Thyroid gland (tissue), 4 donors: ENCODE results near the gene HOXA3. TPM values are rescaled to one million over a fixed set of nuclear protein-coding genes. Genes with fewer than 3 reads are reported as not detected.

ENCODE experiments used
- DNase-seq, 2 donors: peaks; one replicate each; pipeline ENCODE4 v3.0.0-alpha.2; 2019
- H3K27ac ChIP-seq, 3 donors: fragments of 200-600 bp; sonication (generic); 1 replicate in 2 of 3; 2 replicates in 1 of 3; pipeline ENCODE4 v1.5.1; 2016 to 2019; ENCODE audit warnings: mild to moderate bottlenecking in 1 of 3, moderate library complexity in 1 of 3
- H3K27me3 ChIP-seq: fragments of 200-600 bp; sonication (generic); one replicate; pipeline ENCODE4 v1.5.1; 2019
- H3K36me3 ChIP-seq, 2 donors: fragments of 200-600 bp; sonication (generic); one replicate each; pipeline ENCODE4 v1.5.1; 2016 to 2019
- H3K4me1 ChIP-seq, 2 donors: fragments of 200-600 bp; sonication (generic); one replicate each; pipeline ENCODE4 v1.5.1; 2017 to 2019
- H3K4me3 ChIP-seq, 3 donors: fragments of 200-600 bp; sonication (generic); replicated peaks in 1 of 3; 1 replicate in 2 of 3; 2 replicates in 1 of 3; pipeline ENCODE4 v1.5.1; 2016; ENCODE audit warnings: mild to moderate bottlenecking in 1 of 3
- H3K9me3 ChIP-seq: fragments of 200-600 bp; sonication (generic); one replicate; pipeline ENCODE4 v1.5.1; 2017
- POLR2A ChIP-seq, 2 donors: fragments of 450-650 bp; IDR thresholded peaks; one replicate each; pipeline ENCODE4 v1.6.1; 2017; ENCODE audit warnings: antibody characterized with exemption in 2 of 2, mild to moderate bottlenecking in 2 of 2, moderate library complexity in 1 of 2
- WGBS, 2 donors: methylation state at CpG; one replicate each; pipeline ENCODE4 v1.1.5; 2017; 5-methylcytosine and 5-hydroxymethylcytosine counted together
- intact Hi-C: fragments of 100-400 bp; cut with DNase I; formaldehyde crosslinking; loops from one replicate; pipeline ENCODE4 v1.15.1; 2023
- total RNA-seq, 4 donors: library from RNA; depleted of rRNA; stranded (reverse); fragments of >200 nt; gene quantifications; one replicate each; pipeline ENCODE4 v1.2.3, GENCODE V29; 2016
- TF ChIP-seq, protein P1 (sequence below), 6 experiments: fragments of 200-600 bp in 3 of 6; fragments of 450-650 bp in 3 of 6; sonication (generic) in 3 of 6; IDR thresholded peaks; one replicate each; pipeline ENCODE4 v1.5.1; 2016 to 2019; ENCODE audit warnings: antibody characterized with exemption in 6 of 6, mild to moderate bottlenecking in 2 of 6, inconsistent platforms in 1 of 6, moderate library complexity in 1 of 6

HOXA3 gene
- total RNA-seq, 4 donors from 2014 or later = 0.94 to 6.1 (median 1.9) TPM

DNA sequence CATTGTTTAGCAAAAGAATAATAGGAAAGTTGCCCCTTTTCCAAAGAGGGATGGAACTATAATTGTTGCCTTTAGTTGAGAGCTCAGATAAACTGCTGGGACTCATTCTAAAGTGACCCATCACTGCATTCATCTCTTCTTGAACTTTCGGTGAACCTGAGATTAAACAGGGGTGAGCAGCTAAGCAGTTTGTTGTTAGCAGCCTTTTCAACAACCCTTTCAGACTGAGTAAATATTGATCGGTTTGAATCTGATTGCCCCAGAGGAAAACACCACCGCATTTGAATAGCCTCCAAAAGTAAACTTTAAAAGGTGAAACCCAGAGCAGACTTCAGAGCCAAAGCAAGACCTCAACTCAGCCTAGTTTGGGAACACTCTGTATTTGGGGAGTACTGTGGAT is 61.3 kb downstream of the HOXA3 start:
- WGBS, 2 donors = 23 to 35% methylated on average over 3 of the region's 3 CpGs
- TF ChIP-seq, protein P1, sequence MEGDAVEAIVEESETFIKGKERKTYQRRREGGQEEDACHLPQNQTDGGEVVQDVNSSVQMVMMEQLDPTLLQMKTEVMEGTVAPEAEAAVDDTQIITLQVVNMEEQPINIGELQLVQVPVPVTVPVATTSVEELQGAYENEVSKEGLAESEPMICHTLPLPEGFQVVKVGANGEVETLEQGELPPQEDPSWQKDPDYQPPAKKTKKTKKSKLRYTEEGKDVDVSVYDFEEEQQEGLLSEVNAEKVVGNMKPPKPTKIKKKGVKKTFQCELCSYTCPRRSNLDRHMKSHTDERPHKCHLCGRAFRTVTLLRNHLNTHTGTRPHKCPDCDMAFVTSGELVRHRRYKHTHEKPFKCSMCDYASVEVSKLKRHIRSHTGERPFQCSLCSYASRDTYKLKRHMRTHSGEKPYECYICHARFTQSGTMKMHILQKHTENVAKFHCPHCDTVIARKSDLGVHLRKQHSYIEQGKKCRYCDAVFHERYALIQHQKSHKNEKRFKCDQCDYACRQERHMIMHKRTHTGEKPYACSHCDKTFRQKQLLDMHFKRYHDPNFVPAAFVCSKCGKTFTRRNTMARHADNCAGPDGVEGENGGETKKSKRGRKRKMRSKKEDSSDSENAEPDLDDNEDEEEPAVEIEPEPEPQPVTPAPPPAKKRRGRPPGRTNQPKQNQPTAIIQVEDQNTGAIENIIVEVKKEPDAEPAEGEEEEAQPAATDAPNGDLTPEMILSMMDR (IDR thresholded peaks at IDR 0.05) = no peak
- TF ChIP-seq POLR2A (IDR thresholded peaks at IDR 0.05) = no peak
- no peak overlapping the region for H3K27ac ChIP-seq
- intact Hi-C loops = no loop called here
- DNase-seq = no peak
- H3K27me3 ChIP-seq = peaks cover 16% of the 10 kb centered on the region
- no peak overlapping the region for H3K4me3 ChIP-seq
- no peaks in the 10 kb centered on the region for H3K36me3 ChIP-seq
- H3K9me3 ChIP-seq = no peaks in the 10 kb centered on the region
- H3K4me1 ChIP-seq = peaks cover 3 to 6% of the 10 kb centered on the region in 2 donors

- Histone ChIP-seq H3K27ac (no peak overlapping the region), H3K4me1 (no peaks in the 10 kb centered on the region), H3K9me3 (no peaks in the 10 kb centered on the region), H3K4me3 (no peak overlapping the region), H3K36me3 (no peaks in the 10 kb centered on the region), H3K27me3 (peaks cover 18% of the 10 kb centered on the region)
- TF ChIP-seq, protein P1 (IDR thresholded peaks at IDR 0.05) = no peak
- no peak for TF ChIP-seq POLR2A (IDR thresholded peaks at IDR 0.05)
- intact Hi-C loops = no loop called here
- WGBS, 2 donors = 17 to 22% methylated on average over 40 to 50 of the region's 68 CpGs
- no peak for DNase-seq
Measured at GRCh38 chr7:27088002-27088922, 64.1 kb downstream of the HOXA3 start.

GRCh38 chr7:27083646-27084045 is 68.7 kb downstream of the HOXA3 start:
- intact Hi-C loops = no loop called here
- no peak for DNase-seq
- Histone ChIP-seq H3K4me1 (no peaks in the 10 kb centered on the region), H3K27me3 (peaks cover 12% of the 10 kb centered on the region), H3K27ac (no peak overlapping the region), H3K9me3 (no peaks in the 10 kb centered on the region), H3K36me3 (no peaks in the 10 kb centered on the region), H3K4me3 (no peak overlapping the region)
- TF ChIP-seq POLR2A (IDR thresholded peaks at IDR 0.05) = no peak
- TF ChIP-seq, protein P1 (IDR thresholded peaks at IDR 0.05) = no peak
- 87 to 89% methylated on average over 2 of the region's 2 CpGs for WGBS, 2 donors

DNA sequence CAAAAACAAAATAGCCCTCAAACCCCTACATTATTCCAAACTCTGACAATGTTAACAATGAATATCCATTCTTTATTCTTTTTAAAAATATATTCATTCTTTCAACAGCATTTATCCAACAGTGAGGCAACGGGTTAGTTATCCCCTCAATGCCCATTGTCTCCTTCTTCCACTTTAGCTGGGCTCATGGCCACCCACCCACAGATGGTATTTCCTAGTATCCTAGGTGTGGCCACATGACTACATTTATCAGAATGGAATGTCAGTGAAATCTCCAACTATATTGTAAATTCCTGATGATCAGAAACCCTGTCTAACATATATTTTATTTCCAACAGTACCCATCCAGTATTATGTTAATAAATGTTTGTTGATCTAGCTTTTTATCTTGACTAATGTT is 70.2 kb downstream of the HOXA3 start:
- 89 to 93% methylated on average over 1 of the region's 1 CpG for WGBS, 2 donors
- Histone ChIP-seq H3K27me3 (peaks cover 3% of the 10 kb centered on the region), H3K27ac (no peak overlapping the region), H3K4me3 (no peak overlapping the region), H3K36me3 (no peaks in the 10 kb centered on the region), H3K4me1 (no peaks in the 10 kb centered on the region), H3K9me3 (no peaks in the 10 kb centered on the region)
- intact Hi-C loops = no loop called here
- TF ChIP-seq POLR2A (IDR thresholded peaks at IDR 0.05) = no peak
- TF ChIP-seq, protein P1 (IDR thresholded peaks at IDR 0.05) = no peak
- DNase-seq = no peak

- no peak overlapping the region for H3K4me3 ChIP-seq
- no peaks in the 10 kb centered on the region for H3K9me3 ChIP-seq
- no peaks in the 10 kb centered on the region for H3K36me3 ChIP-seq
- intact Hi-C loops = no loop called here
- peaks cover under 1% of the 10 kb centered on the region for H3K27me3 ChIP-seq
- no peak overlapping the region for H3K27ac ChIP-seq
- DNase-seq = no peak
- TF ChIP-seq, protein P1 (IDR thresholded peaks at IDR 0.05) = no peak
- TF ChIP-seq POLR2A (IDR thresholded peaks at IDR 0.05) = no peak
- H3K4me1 ChIP-seq = no peaks in the 10 kb centered on the region
- 81 to 82% methylated on average over 4 of the region's 4 CpGs for WGBS, 2 donors
Measured at GRCh38 chr7:27080844-27081436, 71.4 kb downstream of the HOXA3 start.
